ENCODE data around the gene DOK6. TPM values are rescaled to one million over a fixed set of nuclear protein-coding genes. Genes with fewer than 3 reads are reported as not detected.

Gene DOK6
- total and polyA plus RNA-seq, 10 of the 15 experiments (the other 5 are each of a cell fraction or from before 2014, with no cell fraction given) = 0.01 to 0.09 (median 0.04) TPM; not detected in 4

- Histone ChIP-seq H3K27ac (ENCODE audit: control insufficient read depth, insufficient read depth) (no peak overlapping the region), H4K20me1 (ENCODE audit: control insufficient read depth, insufficient read depth) (no peaks in the 10 kb centered on the region), H3K4me3 (no peak overlapping the region), H3K4me1 (ENCODE audit: control insufficient read depth, insufficient read depth, low read length) (no peaks in the 10 kb centered on the region), H3K27me3 (replicated peaks in 1 of 2; ENCODE audit: control insufficient read depth in 2 of 2, insufficient read depth in 2 of 2, low read length in 1 of 2) (no peaks in the 10 kb centered on the region), H3K9ac (ENCODE audit: control insufficient read depth, insufficient read depth, low read length) (no peak overlapping the region), H3K79me2 (ENCODE audit: control insufficient read depth, insufficient read depth, low read length) (no peaks in the 10 kb centered on the region), H3K36me3 (ENCODE audit: control insufficient read depth in 2 of 2, insufficient read depth in 2 of 2, low read length in 1 of 2) (no peaks in the 10 kb centered on the region), H3K4me2 (ENCODE audit: control insufficient read depth, insufficient read depth) (no peak overlapping the region), H2AFZ (ENCODE audit: control insufficient read depth, low read depth, low read length) (no peak overlapping the region), H3K9me3 (replicated peaks; ENCODE audit: control insufficient read depth, insufficient read depth, low read length) (no peaks in the 10 kb centered on the region)
- ATAC-seq (peak; percentile 64), FAIRE-seq (no peak), DNase-seq (ENCODE audit: low read depth, low spot score) (no peak)
- no TSS peak for BruUV-seq (replicated peaks)
- CTCF ChIA-PET = interaction anchor here (0.6 to 1.5 kb wide), 4 partner anchors 26 to 240 kb away, joined by 3 to 4 read pairs (median 3); no protein-coding TSS in a partner anchor
- POLR2A ChIA-PET = no interaction called here
- RAD21 ChIA-PET (ENCODE audit: unreplicated experiment) = interaction anchor here (1.0 to 1.3 kb wide), 3 partner anchors 89 to 224 kb away, joined by 3 read pairs; no protein-coding TSS in a partner anchor
- WGBS (ENCODE audit: insufficient coverage, insufficient replicate concordance, low lambda C conversion rate, missing lambda C conversion rate) = 74% methylated on average over 8 of the region's 8 CpGs
- in situ Hi-C loops (cut with MboI) (no loop called here), intact Hi-C loops (cut with micrococcal nuclease; ENCODE audit: unreplicated experiment) (no loop called here)
- SMC1A ChIA-PET (ENCODE audit: uncharacterized antibody, unreplicated experiment) = interaction anchor here (0.6 to 1.7 kb wide), 14 partner anchors 9 to 275 kb away, joined by 3 to 5 read pairs (median 3); no protein-coding TSS in a partner anchor
- no peak for TF ChIP-seq IRF4 (IDR thresholded peaks at IDR 0.05; ENCODE audit: low read depth, low read length)
- TF ChIP-seq SIX5 (IDR thresholded peaks at IDR 0.05; ENCODE audit: low read depth, low read length, severe bottlenecking) = no peak
- no peak for TF ChIP-seq RFX5 (IDR thresholded peaks at IDR 0.05; ENCODE audit: low read depth, low read length)
- no peak for TF ChIP-seq BACH1 (IDR thresholded peaks at IDR 0.05; ENCODE audit: borderline replicate concordance)
- no peak for TF ChIP-seq NR2C2 (IDR thresholded peaks at IDR 0.05; ENCODE audit: borderline replicate concordance, control insufficient read depth, insufficient read length, low read depth)
- TF ChIP-seq GATAD2B (conservative IDR thresholded peaks at IDR 0.05; ENCODE audit: low read depth) = no peak
- TF ChIP-seq, protein P1, sequence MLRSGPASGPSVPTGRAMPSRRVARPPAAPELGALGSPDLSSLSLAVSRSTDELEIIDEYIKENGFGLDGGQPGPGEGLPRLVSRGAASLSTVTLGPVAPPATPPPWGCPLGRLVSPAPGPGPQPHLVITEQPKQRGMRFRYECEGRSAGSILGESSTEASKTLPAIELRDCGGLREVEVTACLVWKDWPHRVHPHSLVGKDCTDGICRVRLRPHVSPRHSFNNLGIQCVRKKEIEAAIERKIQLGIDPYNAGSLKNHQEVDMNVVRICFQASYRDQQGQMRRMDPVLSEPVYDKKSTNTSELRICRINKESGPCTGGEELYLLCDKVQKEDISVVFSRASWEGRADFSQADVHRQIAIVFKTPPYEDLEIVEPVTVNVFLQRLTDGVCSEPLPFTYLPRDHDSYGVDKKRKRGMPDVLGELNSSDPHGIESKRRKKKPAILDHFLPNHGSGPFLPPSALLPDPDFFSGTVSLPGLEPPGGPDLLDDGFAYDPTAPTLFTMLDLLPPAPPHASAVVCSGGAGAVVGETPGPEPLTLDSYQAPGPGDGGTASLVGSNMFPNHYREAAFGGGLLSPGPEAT (IDR thresholded peaks at IDR 0.05; ENCODE audit: low read depth) = no peak
- no peak for TF ChIP-seq IRF5 (IDR thresholded peaks at IDR 0.05; ENCODE audit: borderline replicate concordance)
- no peak for TF ChIP-seq MEF2A (IDR thresholded peaks at IDR 0.05; ENCODE audit: insufficient read depth, low read depth, low read length)
- TF ChIP-seq JUND (IDR thresholded peaks at IDR 0.05; ENCODE audit: low read depth, low read length) = no peak
- TF ChIP-seq STAT1 (conservative IDR thresholded peaks at IDR 0.05) = no peak
- no peak for TF ChIP-seq RUNX3 (IDR thresholded peaks at IDR 0.05; ENCODE audit: low read length)
- peak; percentile 40 for TF ChIP-seq RAD21 (IDR thresholded peaks at IDR 0.05; ENCODE audit: insufficient read depth, low read depth, low read length)
- no peak for TF ChIP-seq TCF3 (IDR thresholded peaks at IDR 0.05; ENCODE audit: borderline replicate concordance, insufficient read depth, low read depth, low read length)
- no peak for TF ChIP-seq FOXM1 (IDR thresholded peaks at IDR 0.05; ENCODE audit: low read depth, low read length)
- TF ChIP-seq, protein P2, sequence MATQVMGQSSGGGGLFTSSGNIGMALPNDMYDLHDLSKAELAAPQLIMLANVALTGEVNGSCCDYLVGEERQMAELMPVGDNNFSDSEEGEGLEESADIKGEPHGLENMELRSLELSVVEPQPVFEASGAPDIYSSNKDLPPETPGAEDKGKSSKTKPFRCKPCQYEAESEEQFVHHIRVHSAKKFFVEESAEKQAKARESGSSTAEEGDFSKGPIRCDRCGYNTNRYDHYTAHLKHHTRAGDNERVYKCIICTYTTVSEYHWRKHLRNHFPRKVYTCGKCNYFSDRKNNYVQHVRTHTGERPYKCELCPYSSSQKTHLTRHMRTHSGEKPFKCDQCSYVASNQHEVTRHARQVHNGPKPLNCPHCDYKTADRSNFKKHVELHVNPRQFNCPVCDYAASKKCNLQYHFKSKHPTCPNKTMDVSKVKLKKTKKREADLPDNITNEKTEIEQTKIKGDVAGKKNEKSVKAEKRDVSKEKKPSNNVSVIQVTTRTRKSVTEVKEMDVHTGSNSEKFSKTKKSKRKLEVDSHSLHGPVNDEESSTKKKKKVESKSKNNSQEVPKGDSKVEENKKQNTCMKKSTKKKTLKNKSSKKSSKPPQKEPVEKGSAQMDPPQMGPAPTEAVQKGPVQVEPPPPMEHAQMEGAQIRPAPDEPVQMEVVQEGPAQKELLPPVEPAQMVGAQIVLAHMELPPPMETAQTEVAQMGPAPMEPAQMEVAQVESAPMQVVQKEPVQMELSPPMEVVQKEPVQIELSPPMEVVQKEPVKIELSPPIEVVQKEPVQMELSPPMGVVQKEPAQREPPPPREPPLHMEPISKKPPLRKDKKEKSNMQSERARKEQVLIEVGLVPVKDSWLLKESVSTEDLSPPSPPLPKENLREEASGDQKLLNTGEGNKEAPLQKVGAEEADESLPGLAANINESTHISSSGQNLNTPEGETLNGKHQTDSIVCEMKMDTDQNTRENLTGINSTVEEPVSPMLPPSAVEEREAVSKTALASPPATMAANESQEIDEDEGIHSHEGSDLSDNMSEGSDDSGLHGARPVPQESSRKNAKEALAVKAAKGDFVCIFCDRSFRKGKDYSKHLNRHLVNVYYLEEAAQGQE (IDR thresholded peaks at IDR 0.05; ENCODE audit: low read depth, low read length) = no peak
Measured at GRCh38 chr18:69845593-69846506, 445.2 kb downstream of the DOK6 start.
